Measurements from ENCODE around the gene HAUS3.
"Not testable (repeated sequence)": the region's sequence is repeated elsewhere in the genome, so short reads cannot be mapped to it uniquely, and the experiment has no call there.

The HAUS3 gene

GRCh38 chr4:2275546-2276251 is 33.8 kb upstream of the HAUS3 start:
- no peak for DNase-seq (ENCODE audit: low read depth in 1 of 2, low spot score in 1 of 2)

- DNase-seq (ENCODE audit: low read depth in 1 of 2, low spot score in 1 of 2): not testable (repeated sequence)
These were observed 33.1 kb upstream of the HAUS3 start for GRCh38 chr4:2275044-2275397.

GRCh38 chr4:2274320-2275043 is 32.6 kb upstream of the HAUS3 start:
- no peak for DNase-seq (ENCODE audit: low read depth in 1 of 2, low spot score in 1 of 2)

- DNase-seq (ENCODE audit: low read depth in 1 of 2, low spot score in 1 of 2): no peak
These were observed 31.9 kb upstream of the HAUS3 start for GRCh38 chr4:2273657-2274319.

GRCh38 chr4:2273221-2273620 is 31.3 kb upstream of the HAUS3 start:
- no peak for DNase-seq (ENCODE audit: low read depth in 1 of 2, low spot score in 1 of 2)

- no peak for DNase-seq (ENCODE audit: low read depth in 1 of 2, low spot score in 1 of 2)
These were observed 30.9 kb upstream of the HAUS3 start for GRCh38 chr4:2272828-2273120.

GRCh38 chr4:2272026-2272827 is 30.3 kb upstream of the HAUS3 start:
- no peak for DNase-seq (ENCODE audit: low read depth in 1 of 2, low spot score in 1 of 2)

- DNase-seq (ENCODE audit: low read depth in 1 of 2, low spot score in 1 of 2): no peak
These were observed 29.5 kb upstream of the HAUS3 start for GRCh38 chr4:2271279-2272025.

GRCh38 chr4:2270341-2271165 is 28.6 kb upstream of the HAUS3 start:
- DNase-seq (ENCODE audit: low read depth in 1 of 2, low spot score in 1 of 2): no peak

GRCh38 chr4:2269618-2270163 is 27.8 kb upstream of the HAUS3 start:
- DNase-seq (ENCODE audit: low read depth in 1 of 2, low spot score in 1 of 2): no peak

GRCh38 chr4:2269206-2269531 is 27.2 kb upstream of the HAUS3 start:
- no peak for DNase-seq (ENCODE audit: low read depth in 1 of 2, low spot score in 1 of 2)

- no peak for DNase-seq (ENCODE audit: low read depth in 1 of 2, low spot score in 1 of 2)
These were observed 26.7 kb upstream of the HAUS3 start for GRCh38 chr4:2268357-2269205.

- DNase-seq (ENCODE audit: low read depth in 1 of 2, low spot score in 1 of 2): no peak
These were observed 25.9 kb upstream of the HAUS3 start for GRCh38 chr4:2267841-2268240.

GRCh38 chr4:2267320-2267811 is 25.4 kb upstream of the HAUS3 start:
- no peak for DNase-seq (ENCODE audit: low read depth in 1 of 2, low spot score in 1 of 2)

- no peak for DNase-seq (ENCODE audit: low read depth in 1 of 2, low spot score in 1 of 2)
These were observed 24.9 kb upstream of the HAUS3 start for GRCh38 chr4:2266821-2267220.

GRCh38 chr4:2266181-2266580 is 24.3 kb upstream of the HAUS3 start:
- DNase-seq (ENCODE audit: low read depth in 1 of 2, low spot score in 1 of 2): no peak

- DNase-seq (ENCODE audit: low read depth in 1 of 2, low spot score in 1 of 2): no peak
These were observed 23.5 kb upstream of the HAUS3 start for GRCh38 chr4:2265113-2266110.
